SK-N-SH treated with all-trans-retinoic acid at 6 μM for 48 hours (cell line): Measurements from ENCODE around the gene OAF.

Source experiments
- ATAC-seq: fragments of 200-7000 bp; cut with Tn5 transposase; 3 replicates; pipeline ENCODE4 v1.9.1; 2020; ENCODE audit warnings: mild to moderate bottlenecking, moderate library complexity
- ARNTL ChIP-seq: fragments of 450-650 bp; formaldehyde crosslinking; IDR thresholded peaks from 2 replicates; pipeline ENCODE4 v1.5.0; 2020; ENCODE audit warnings: low read depth, mild to moderate bottlenecking, moderate library complexity, borderline replicate concordance
- BACH2 ChIP-seq: fragments of 250-450 bp; sonication (Bioruptor Pico); IDR thresholded peaks from 2 replicates; pipeline ENCODE4 v1.9.0; 2021; ENCODE audit warnings: mild to moderate bottlenecking, borderline replicate concordance
- CREB5 ChIP-seq: fragments of 250-450 bp; sonication (Bioruptor Pico); IDR thresholded peaks from 2 replicates; pipeline ENCODE4 v1.5.1; 2020; ENCODE audit warnings: low read depth, mild to moderate bottlenecking, moderate library complexity
- CSDC2 ChIP-seq: fragments of 250-450 bp; sonication (Bioruptor Pico); IDR thresholded peaks from 2 replicates; pipeline ENCODE4 v1.5.0; 2020; ENCODE audit warnings: mild to moderate bottlenecking, moderate library complexity
- ESRRG ChIP-seq: fragments of 250-450 bp; sonication (Bioruptor Pico); IDR thresholded peaks from 2 replicates; pipeline ENCODE4 v1.6.1; 2021; ENCODE audit warnings: mild to moderate bottlenecking
- GLIS3 ChIP-seq: fragments of 250-450 bp; sonication (Bioruptor Pico); IDR thresholded peaks from 2 replicates; pipeline ENCODE4 v1.5.0; 2020; ENCODE audit warnings: mild to moderate bottlenecking, moderate library complexity
- ISL1 ChIP-seq: fragments of 250-450 bp; sonication (Bioruptor Pico); IDR thresholded peaks from 2 replicates; pipeline ENCODE4 v2.1.2; 2022; ENCODE audit warnings: mild to moderate bottlenecking, moderate library complexity
- OSR1 ChIP-seq: fragments of 250-450 bp; sonication (Bioruptor Pico); IDR thresholded peaks from 2 replicates; pipeline ENCODE4 v1.8.0; 2022; ENCODE audit warnings: moderate library complexity, mild to moderate bottlenecking, inconsistent platforms
- PATZ1 ChIP-seq: fragments of 250-450 bp; sonication (Bioruptor Pico); IDR thresholded peaks from 2 replicates; pipeline ENCODE4 v1.8.0; 2020; ENCODE audit warnings: mild to moderate bottlenecking, moderate library complexity, borderline replicate concordance
- PPARA ChIP-seq: fragments of 250-450 bp; sonication (Bioruptor Pico); IDR thresholded peaks from 2 replicates; pipeline ENCODE4 v1.5.0; 2020; ENCODE audit warnings: mild to moderate bottlenecking, borderline replicate concordance
- RARB ChIP-seq: fragments of 250-450 bp; sonication (Bioruptor Pico); IDR thresholded peaks from 2 replicates; pipeline ENCODE4 v1.8.0; 2021; ENCODE audit warnings: mild to moderate bottlenecking, moderate library complexity
- SNAI2 ChIP-seq: fragments of 250-450 bp; sonication (Bioruptor Pico); IDR thresholded peaks from 2 replicates; pipeline ENCODE4 v1.5.0; 2020; ENCODE audit warnings: mild to moderate bottlenecking, moderate library complexity
- TSHZ2 ChIP-seq: fragments of 250-450 bp; sonication (Bioruptor Pico); IDR thresholded peaks from 2 replicates; pipeline ENCODE4 v1.5.0; 2020; ENCODE audit warnings: mild to moderate bottlenecking, moderate library complexity
- ZC3H10 ChIP-seq: fragments of 250-450 bp; sonication (Bioruptor Pico); IDR thresholded peaks from 2 replicates; pipeline ENCODE4 v1.5.1; 2021; ENCODE audit warnings: mild to moderate bottlenecking, moderate library complexity
- ZFP3 ChIP-seq: fragments of 250-450 bp; sonication (Bioruptor Pico); IDR thresholded peaks from 2 replicates; pipeline ENCODE4 v1.5.0; 2020; ENCODE audit warnings: mild to moderate bottlenecking, moderate library complexity
- ZNF565 ChIP-seq: fragments of 450-650 bp; formaldehyde crosslinking; conservative IDR thresholded peaks from 2 replicates; pipeline ENCODE4 v1.5.0; 2020; ENCODE audit warnings: low read depth, mild to moderate bottlenecking, moderate library complexity
- ZNF70 ChIP-seq: fragments of 450-650 bp; formaldehyde crosslinking; IDR thresholded peaks from 2 replicates; pipeline ENCODE4 v1.5.0; 2020; ENCODE audit warnings: mild to moderate bottlenecking, moderate library complexity
- ZNF8 ChIP-seq: fragments of 450-650 bp; formaldehyde crosslinking; IDR thresholded peaks from 2 replicates; pipeline ENCODE4 v1.5.0; 2020; ENCODE audit warnings: mild to moderate bottlenecking, moderate library complexity
- TF ChIP-seq, protein P1 (sequence below): fragments of 250-450 bp; sonication (Bioruptor Pico); IDR thresholded peaks from 2 replicates; pipeline ENCODE4 v1.8.0; 2021; ENCODE audit warnings: low read depth, mild to moderate bottlenecking, moderate library complexity, borderline replicate concordance
- TF ChIP-seq, protein P2 (sequence below): fragments of 250-450 bp; sonication (Bioruptor Pico); IDR thresholded peaks from 2 replicates; pipeline ENCODE4 v1.5.1; 2021; ENCODE audit warnings: mild to moderate bottlenecking, moderate library complexity

OAF gene

DNA sequence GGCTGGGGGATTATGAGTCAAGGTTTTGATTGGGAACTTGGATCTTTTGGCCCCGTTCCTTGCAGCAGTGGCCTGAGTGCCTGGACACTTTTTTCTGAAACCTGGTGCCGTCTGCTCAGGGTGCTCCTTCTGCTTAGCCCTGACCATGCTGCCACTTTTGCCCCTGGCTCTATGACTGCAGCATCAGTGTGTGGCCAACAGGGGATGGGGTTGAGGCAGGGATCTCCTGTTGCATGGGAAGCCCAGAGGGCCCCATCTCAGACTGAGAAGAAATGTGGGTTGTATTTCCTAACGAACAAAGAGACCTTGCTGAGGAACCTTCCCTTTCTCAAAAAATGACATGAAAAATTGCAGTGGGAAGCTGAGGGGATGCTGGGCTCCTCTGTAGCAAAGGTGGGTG lies 47.8 kb downstream of the OAF start (continued):
- no peak for TF ChIP-seq ZC3H10 (CRISPR knock-in tag)
- TF ChIP-seq, protein P1, sequence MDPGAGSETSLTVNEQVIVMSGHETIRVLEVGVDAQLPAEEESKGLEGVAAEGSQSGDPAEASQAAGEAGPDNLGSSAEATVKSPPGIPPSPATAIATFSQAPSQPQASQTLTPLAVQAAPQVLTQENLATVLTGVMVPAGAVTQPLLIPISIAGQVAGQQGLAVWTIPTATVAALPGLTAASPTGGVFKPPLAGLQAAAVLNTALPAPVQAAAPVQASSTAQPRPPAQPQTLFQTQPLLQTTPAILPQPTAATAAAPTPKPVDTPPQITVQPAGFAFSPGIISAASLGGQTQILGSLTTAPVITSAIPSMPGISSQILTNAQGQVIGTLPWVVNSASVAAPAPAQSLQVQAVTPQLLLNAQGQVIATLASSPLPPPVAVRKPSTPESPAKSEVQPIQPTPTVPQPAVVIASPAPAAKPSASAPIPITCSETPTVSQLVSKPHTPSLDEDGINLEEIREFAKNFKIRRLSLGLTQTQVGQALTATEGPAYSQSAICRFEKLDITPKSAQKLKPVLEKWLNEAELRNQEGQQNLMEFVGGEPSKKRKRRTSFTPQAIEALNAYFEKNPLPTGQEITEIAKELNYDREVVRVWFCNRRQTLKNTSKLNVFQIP (CRISPR knock-in tag) = no peak
- TF ChIP-seq GLIS3 (CRISPR knock-in tag) = no peak

DNA sequence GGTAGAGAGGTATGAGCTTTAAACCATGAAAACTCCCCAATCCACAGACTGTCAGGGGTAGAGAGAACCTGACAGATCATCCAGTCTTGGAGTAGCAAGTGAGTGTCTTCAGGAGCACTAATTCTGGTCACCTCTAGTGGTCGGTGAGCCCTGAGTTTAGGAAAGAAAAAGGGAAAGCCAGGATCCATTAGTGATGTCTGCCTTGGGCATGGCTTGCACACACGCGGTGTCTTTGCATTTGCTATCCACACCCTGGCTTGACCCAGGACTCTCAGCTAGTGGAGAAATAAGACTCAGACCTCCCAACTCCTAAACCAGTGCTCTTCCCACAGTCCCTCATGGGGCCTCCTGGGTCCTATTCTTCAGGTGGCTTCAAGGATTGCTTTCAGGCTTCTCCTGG lies 48.4 kb downstream of the OAF start:
- TF ChIP-seq CREB5 (CRISPR knock-in tag) (no peak), OSR1 (CRISPR knock-in tag) (no peak), ZNF565 (CRISPR knock-in tag) (no peak), ZNF8 (CRISPR knock-in tag) (no peak), CSDC2 (no peak), ESRRG (CRISPR knock-in tag) (no peak), PPARA (CRISPR knock-in tag) (no peak), GLIS3 (CRISPR knock-in tag) (no peak), SNAI2 (no peak), PATZ1 (CRISPR knock-in tag) (no peak)
- TF ChIP-seq, protein P1 (CRISPR knock-in tag) = no peak
- no peak for ATAC-seq

- TF ChIP-seq TSHZ2 (CRISPR knock-in tag) (no peak), PATZ1 (CRISPR knock-in tag) (no peak), SNAI2 (no peak), ZNF565 (CRISPR knock-in tag) (no peak), RARB (CRISPR knock-in tag) (no peak), PPARA (CRISPR knock-in tag) (no peak), GLIS3 (CRISPR knock-in tag) (no peak), ZC3H10 (CRISPR knock-in tag) (no peak), CSDC2 (no peak), CREB5 (CRISPR knock-in tag) (no peak), ISL1 (no peak), OSR1 (CRISPR knock-in tag) (no peak), ESRRG (CRISPR knock-in tag) (no peak), ZNF8 (CRISPR knock-in tag) (no peak), BACH2 (no peak), ZNF70 (no peak), ZFP3 (CRISPR knock-in tag) (no peak), ARNTL (CRISPR knock-in tag) (no peak)
- TF ChIP-seq, protein P2, sequence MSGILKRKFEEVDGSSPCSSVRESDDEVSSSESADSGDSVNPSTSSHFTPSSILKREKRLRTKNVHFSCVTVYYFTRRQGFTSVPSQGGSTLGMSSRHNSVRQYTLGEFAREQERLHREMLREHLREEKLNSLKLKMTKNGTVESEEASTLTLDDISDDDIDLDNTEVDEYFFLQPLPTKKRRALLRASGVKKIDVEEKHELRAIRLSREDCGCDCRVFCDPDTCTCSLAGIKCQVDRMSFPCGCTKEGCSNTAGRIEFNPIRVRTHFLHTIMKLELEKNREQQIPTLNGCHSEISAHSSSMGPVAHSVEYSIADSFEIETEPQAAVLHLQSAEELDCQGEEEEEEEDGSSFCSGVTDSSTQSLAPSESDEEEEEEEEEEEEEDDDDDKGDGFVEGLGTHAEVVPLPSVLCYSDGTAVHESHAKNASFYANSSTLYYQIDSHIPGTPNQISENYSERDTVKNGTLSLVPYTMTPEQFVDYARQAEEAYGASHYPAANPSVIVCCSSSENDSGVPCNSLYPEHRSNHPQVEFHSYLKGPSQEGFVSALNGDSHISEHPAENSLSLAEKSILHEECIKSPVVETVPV (CRISPR knock-in tag) = no peak
- TF ChIP-seq, protein P1 (CRISPR knock-in tag) = no peak
- TF ChIP-seq, all 23 proteins: peak for 0
- no peak for ATAC-seq
Observed at GRCh38 chr11:120259988-120260565, 49.2 kb downstream of the OAF start.
